Fibroblast of lung (primary cell): ENCODE data around the gene RIT2.

ENCODE experiments used
- CTCF ChIP-seq, 2 donors: IDR thresholded peaks in 1 of 2; conservative IDR thresholded peaks in 1 of 2; 1 replicate in 1 of 2; 2 replicates in 1 of 2; pipeline ENCODE4 v1.5.1; 2011 to 2012; ENCODE audit warnings: low read length in 2 of 2, control low read depth in 1 of 2, inconsistent platforms in 1 of 2, low read depth in 1 of 2, mild to moderate bottlenecking in 1 of 2
- EZH2 ChIP-seq: IDR thresholded peaks from 2 replicates; pipeline ENCODE4 v1.5.1; 2012; ENCODE audit warnings: low read length, control low read depth, mild to moderate bottlenecking; ENCODE audit errors: missing control alignments

- TF ChIP-seq EZH2 (no peak), CTCF (conservative IDR thresholded peaks at IDR 0.05 in 1 of 2, IDR thresholded peaks at IDR 0.05 in 1 of 2; ENCODE audit: low read depth in 1 of 2, low read length in 2 of 2) (no peak)
Measured at GRCh38 chr18:43010611-43011010, 104.9 kb downstream of the RIT2 start.
